Osteoblast (primary cell): Measurements from ENCODE around the gene PTPRN2. TPM values are rescaled to one million over a fixed set of nuclear protein-coding genes. Genes with fewer than 3 reads are reported as not detected.

Source experiments
- DNase-seq: peaks from one replicate; pipeline ENCODE4 v3.0.0; 2011; ENCODE audit warnings: low spot score, mixed read lengths; ENCODE audit not compliant: insufficient read length; ENCODE audit errors: missing footprints
- H2AFZ ChIP-seq: 2 replicates; pipeline ENCODE4 v1.6.0; 2011; ENCODE audit warnings: mild to moderate bottlenecking, low read length
- H3K27ac ChIP-seq: 2 replicates; pipeline ENCODE4 v1.5.1; 2011; ENCODE audit warnings: mild to moderate bottlenecking, low read depth, low read length, moderate library complexity
- H3K27me3 ChIP-seq: 2 replicates; pipeline ENCODE4 v1.6.0; 2012; ENCODE audit warnings: mild to moderate bottlenecking, control low read depth, inconsistent platforms, low read length, moderate library complexity; ENCODE audit not compliant: insufficient read depth
- H3K36me3 ChIP-seq: 2 replicates; pipeline ENCODE4 v1.5.1; 2011; ENCODE audit warnings: mild to moderate bottlenecking, low read length, control low read depth, moderate library complexity; ENCODE audit not compliant: insufficient read depth
- H3K4me1 ChIP-seq: 2 replicates; pipeline ENCODE4 v1.5.1; 2011; ENCODE audit warnings: mild to moderate bottlenecking, low read length, control low read depth, moderate library complexity; ENCODE audit not compliant: insufficient read depth
- H3K4me2 ChIP-seq: 2 replicates; pipeline ENCODE4 v1.6.0; 2011; ENCODE audit warnings: mild to moderate bottlenecking, low read length; ENCODE audit not compliant: insufficient read depth
- H3K4me3 ChIP-seq: fragments of 200-600 bp; sonication (generic); 3 replicates; pipeline ENCODE4 v1.5.1; 2012; ENCODE audit warnings: mild to moderate bottlenecking, low read length, inconsistent platforms; ENCODE audit not compliant: insufficient read depth
- H3K79me2 ChIP-seq: 2 replicates; pipeline ENCODE4 v1.6.0; 2012; ENCODE audit warnings: mild to moderate bottlenecking, low read length, control low read depth, inconsistent platforms; ENCODE audit not compliant: insufficient read depth
- H3K9me3 ChIP-seq: 2 replicates; pipeline ENCODE4 v1.5.1; 2011; ENCODE audit warnings: low read depth, low read length, control low read depth
- H4K20me1 ChIP-seq: 2 replicates; pipeline ENCODE4 v1.6.0; 2012; ENCODE audit warnings: mild to moderate bottlenecking, low read length, control low read depth; ENCODE audit not compliant: insufficient read depth
- total RNA-seq: library from RNA; depleted of rRNA; stranded (reverse); fragments of >200 nt; gene quantifications from 2 replicates; pipeline ENCODE4 v1.2.3, GENCODE V29; 2012
- TF ChIP-seq, protein P1 (sequence below): IDR thresholded peaks from 2 replicates; pipeline ENCODE4 v1.5.1; 2011; ENCODE audit warnings: mild to moderate bottlenecking, low read depth, low read length, moderate library complexity; ENCODE audit errors: extremely low read depth

PTPRN2 gene
- total RNA-seq, 1 donor = 0.36 TPM

DNA sequence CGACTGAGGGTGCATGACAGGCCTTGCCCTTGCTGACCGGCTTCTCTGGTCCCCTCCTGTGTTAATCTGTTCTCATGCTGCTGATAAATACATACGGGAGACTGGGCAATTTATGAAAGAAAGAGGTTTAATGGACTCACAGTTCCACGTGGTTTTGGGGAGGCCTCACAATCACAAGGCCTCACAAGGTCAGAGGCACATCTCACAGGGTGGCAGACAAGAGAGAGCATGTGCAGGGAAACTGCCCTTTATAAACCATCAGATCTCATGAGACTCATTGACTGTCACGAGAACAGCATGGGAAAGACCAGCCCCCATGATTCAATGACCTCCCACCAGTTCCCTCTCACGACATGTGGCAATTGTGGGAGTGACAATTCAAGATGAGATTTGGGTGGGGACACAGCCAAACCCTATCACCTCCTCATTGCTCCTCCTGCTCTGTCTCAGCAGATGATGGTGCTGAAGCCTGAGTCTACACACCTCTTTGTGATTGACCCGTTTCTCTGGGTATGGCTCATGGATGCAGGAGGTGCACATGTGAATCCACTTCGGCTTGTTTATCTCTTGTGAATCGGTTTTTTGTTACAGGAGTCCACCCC, 703.1 kb downstream of the PTPRN2 start:
- no peaks in the 10 kb centered on the region for H3K27me3 ChIP-seq
- no peaks in the 10 kb centered on the region for H3K79me2 ChIP-seq
- no peaks in the 10 kb centered on the region for H4K20me1 ChIP-seq
- no peak overlapping the region for H3K4me2 ChIP-seq
- TF ChIP-seq, protein P1, sequence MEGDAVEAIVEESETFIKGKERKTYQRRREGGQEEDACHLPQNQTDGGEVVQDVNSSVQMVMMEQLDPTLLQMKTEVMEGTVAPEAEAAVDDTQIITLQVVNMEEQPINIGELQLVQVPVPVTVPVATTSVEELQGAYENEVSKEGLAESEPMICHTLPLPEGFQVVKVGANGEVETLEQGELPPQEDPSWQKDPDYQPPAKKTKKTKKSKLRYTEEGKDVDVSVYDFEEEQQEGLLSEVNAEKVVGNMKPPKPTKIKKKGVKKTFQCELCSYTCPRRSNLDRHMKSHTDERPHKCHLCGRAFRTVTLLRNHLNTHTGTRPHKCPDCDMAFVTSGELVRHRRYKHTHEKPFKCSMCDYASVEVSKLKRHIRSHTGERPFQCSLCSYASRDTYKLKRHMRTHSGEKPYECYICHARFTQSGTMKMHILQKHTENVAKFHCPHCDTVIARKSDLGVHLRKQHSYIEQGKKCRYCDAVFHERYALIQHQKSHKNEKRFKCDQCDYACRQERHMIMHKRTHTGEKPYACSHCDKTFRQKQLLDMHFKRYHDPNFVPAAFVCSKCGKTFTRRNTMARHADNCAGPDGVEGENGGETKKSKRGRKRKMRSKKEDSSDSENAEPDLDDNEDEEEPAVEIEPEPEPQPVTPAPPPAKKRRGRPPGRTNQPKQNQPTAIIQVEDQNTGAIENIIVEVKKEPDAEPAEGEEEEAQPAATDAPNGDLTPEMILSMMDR = no peak
- no peak overlapping the region for H3K4me3 ChIP-seq
- no peak overlapping the region for H2AFZ ChIP-seq
- no peaks in the 10 kb centered on the region for H3K9me3 ChIP-seq
- DNase-seq = no peak
- H3K36me3 ChIP-seq = no peaks in the 10 kb centered on the region
- no peak overlapping the region for H3K27ac ChIP-seq
- no peaks in the 10 kb centered on the region for H3K4me1 ChIP-seq

DNA sequence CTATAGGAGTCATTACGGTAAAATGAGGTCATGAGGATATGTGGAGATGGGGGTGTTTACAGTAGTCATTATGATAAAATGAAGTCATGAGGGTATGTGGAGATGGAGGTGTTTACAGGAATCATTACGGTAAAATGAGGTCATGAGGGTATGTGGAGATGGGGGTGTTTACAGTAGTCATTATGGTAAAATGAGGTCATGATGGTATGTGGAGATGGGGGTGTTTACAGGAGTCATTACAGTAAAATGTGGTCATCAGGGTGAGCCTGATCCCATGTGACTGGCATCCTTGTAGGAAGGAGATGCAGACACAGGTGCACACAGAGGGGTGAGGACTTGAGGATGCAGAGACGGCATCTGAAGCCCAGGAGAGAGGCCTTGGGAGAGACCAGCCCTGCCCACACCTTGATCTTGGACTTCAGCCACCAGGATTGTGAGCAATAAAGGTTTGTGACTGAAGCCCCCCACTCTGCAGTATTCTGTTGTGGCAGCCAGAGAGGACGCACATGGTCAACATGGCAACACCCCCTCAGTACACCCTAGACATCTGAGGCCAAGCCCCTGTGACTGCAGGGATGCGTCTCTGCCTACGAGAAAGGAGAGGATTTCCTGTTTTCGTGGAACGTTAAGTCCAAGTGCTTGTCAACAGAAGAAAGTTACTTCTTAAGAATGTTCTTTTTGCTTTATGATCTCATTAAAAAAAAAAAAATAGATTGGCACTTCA, 706.4 kb downstream of the PTPRN2 start:
- Histone ChIP-seq H3K36me3 (no peaks in the 10 kb centered on the region), H4K20me1 (no peaks in the 10 kb centered on the region), H3K4me3 (no peak overlapping the region), H3K27ac (no peak overlapping the region), H3K4me1 (no peaks in the 10 kb centered on the region), H3K27me3 (no peaks in the 10 kb centered on the region), H2AFZ (no peak overlapping the region), H3K79me2 (no peaks in the 10 kb centered on the region), H3K9me3 (no peaks in the 10 kb centered on the region), H3K4me2 (no peak overlapping the region)
- peak; percentile 5 for DNase-seq
- TF ChIP-seq, protein P1 = no peak

GRCh38 chr7:157879391-157879790, 708.2 kb downstream of the PTPRN2 start:
- Histone ChIP-seq H3K4me2 (no peak overlapping the region), H4K20me1 (no peaks in the 10 kb centered on the region), H3K4me3 (no peak overlapping the region), H3K36me3 (no peaks in the 10 kb centered on the region), H3K27me3 (no peaks in the 10 kb centered on the region), H3K4me1 (no peaks in the 10 kb centered on the region), H2AFZ (no peak overlapping the region), H3K27ac (no peak overlapping the region), H3K9me3 (no peaks in the 10 kb centered on the region), H3K79me2 (no peaks in the 10 kb centered on the region)
- TF ChIP-seq, protein P1 = no peak
- DNase-seq = peak; percentile 46

GRCh38 chr7:157877298-157878090, 710.1 kb downstream of the PTPRN2 start:
- H3K4me1 ChIP-seq = no peaks in the 10 kb centered on the region
- no peak overlapping the region for H3K4me3 ChIP-seq
- no peaks in the 10 kb centered on the region for H4K20me1 ChIP-seq
- H3K4me2 ChIP-seq = no peak overlapping the region
- no peaks in the 10 kb centered on the region for H3K9me3 ChIP-seq
- H3K27me3 ChIP-seq = no peaks in the 10 kb centered on the region
- H3K27ac ChIP-seq = no peak overlapping the region
- no peaks in the 10 kb centered on the region for H3K36me3 ChIP-seq
- TF ChIP-seq, protein P1 = no peak
- H3K79me2 ChIP-seq = no peaks in the 10 kb centered on the region
- peak; percentile 58 for DNase-seq
- H2AFZ ChIP-seq = no peak overlapping the region
